ENCODE data around the gene RPS21. TPM values are rescaled to one million over a fixed set of nuclear protein-coding genes. Genes with fewer than 3 reads are reported as not detected.
A peak's percentile ranks its signal among the peaks of the same experiment; 100 is the strongest.

The RPS21 gene
- total RNA-seq, 6 donors from 2014 or later, result 94.6 to 1,381 (median 998) TPM

DNA sequence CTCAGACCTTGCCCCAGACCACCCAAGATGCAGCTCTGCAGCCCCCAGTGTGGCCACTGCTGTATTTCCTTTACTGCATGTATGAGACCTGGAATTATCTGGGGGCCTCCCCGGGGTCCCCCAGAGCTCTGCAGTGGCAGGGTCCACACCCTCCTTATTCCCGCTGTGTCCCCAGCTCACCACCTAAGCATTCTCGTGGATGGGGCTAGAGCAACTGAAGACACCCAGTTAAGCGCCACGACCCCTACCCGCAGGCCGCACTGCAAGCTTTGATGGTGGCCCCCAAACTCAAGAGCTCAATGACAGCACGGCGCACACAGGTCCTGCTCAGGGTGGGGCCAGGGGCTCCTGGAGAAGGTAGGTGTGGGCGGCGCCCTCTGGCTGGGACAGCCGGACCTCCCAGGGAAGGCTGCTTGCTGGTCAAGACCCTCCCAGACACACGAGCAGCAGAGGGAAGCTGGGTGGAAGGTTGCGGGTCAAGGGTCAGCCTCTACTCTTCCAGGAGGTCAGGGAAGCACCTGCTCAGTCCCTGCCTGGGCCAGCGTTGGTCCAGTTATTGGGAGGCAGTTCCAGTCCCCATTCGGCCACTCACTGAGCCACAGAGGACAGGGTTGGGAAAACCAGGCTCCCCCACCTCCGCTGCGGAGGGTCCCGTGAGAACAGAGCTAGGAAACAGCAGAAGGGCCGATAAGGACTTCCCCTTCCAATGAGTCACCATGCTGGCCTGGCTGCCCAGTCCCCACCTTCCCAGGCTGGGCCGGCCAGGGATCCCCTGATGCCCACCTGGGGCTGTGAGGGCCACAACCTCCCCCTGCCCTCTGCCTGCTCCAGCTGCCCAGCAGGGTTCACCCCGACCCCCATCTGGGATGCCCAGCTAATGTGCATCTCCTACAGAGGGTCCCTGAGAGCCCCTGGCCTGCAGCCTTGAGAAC lies 22.7 kb upstream of the RPS21 start:
- TF ChIP-seq POLR2A (IDR thresholded peaks at IDR 0.05), result no peak
- peak; percentile 14 to 31 for TF ChIP-seq POLR2AphosphoS5 (IDR thresholded peaks at IDR 0.05)
- TF ChIP-seq, protein P1, sequence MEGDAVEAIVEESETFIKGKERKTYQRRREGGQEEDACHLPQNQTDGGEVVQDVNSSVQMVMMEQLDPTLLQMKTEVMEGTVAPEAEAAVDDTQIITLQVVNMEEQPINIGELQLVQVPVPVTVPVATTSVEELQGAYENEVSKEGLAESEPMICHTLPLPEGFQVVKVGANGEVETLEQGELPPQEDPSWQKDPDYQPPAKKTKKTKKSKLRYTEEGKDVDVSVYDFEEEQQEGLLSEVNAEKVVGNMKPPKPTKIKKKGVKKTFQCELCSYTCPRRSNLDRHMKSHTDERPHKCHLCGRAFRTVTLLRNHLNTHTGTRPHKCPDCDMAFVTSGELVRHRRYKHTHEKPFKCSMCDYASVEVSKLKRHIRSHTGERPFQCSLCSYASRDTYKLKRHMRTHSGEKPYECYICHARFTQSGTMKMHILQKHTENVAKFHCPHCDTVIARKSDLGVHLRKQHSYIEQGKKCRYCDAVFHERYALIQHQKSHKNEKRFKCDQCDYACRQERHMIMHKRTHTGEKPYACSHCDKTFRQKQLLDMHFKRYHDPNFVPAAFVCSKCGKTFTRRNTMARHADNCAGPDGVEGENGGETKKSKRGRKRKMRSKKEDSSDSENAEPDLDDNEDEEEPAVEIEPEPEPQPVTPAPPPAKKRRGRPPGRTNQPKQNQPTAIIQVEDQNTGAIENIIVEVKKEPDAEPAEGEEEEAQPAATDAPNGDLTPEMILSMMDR (IDR thresholded peaks at IDR 0.05), result no peak
- TF ChIP-seq EP300 (IDR thresholded peaks at IDR 0.05), result peak in 2 of 4 donors; percentile 23 to 70
- peak; percentile 44 to 71 for DNase-seq
- H3K36me3 ChIP-seq, result peaks cover 0 to 10% (median 0%) of the 10 kb centered on the region in 4 donors
- ATAC-seq (ENCODE audit: low FRiP score in 2 of 2), result peak in 1 of 2 donors; percentile 0
- H3K27me3 ChIP-seq, result peaks cover 0 to 29% (median 2%) of the 10 kb centered on the region in 4 donors
- 58 to 89% methylated on average over 1 to 22 of the region's 22 CpGs for WGBS, 2 donors
- peaks cover 75 to 94% (median 88%) of the 10 kb centered on the region in 4 donors for H3K4me1 ChIP-seq
- H3K9me3 ChIP-seq, result no peaks in the 10 kb centered on the region
- H3K4me3 ChIP-seq, result peak overlapping the region; percentile 61 to 94 (median 90)
- peak overlapping the region; percentile 92 to 98 (median 95) for H3K27ac ChIP-seq

DNA sequence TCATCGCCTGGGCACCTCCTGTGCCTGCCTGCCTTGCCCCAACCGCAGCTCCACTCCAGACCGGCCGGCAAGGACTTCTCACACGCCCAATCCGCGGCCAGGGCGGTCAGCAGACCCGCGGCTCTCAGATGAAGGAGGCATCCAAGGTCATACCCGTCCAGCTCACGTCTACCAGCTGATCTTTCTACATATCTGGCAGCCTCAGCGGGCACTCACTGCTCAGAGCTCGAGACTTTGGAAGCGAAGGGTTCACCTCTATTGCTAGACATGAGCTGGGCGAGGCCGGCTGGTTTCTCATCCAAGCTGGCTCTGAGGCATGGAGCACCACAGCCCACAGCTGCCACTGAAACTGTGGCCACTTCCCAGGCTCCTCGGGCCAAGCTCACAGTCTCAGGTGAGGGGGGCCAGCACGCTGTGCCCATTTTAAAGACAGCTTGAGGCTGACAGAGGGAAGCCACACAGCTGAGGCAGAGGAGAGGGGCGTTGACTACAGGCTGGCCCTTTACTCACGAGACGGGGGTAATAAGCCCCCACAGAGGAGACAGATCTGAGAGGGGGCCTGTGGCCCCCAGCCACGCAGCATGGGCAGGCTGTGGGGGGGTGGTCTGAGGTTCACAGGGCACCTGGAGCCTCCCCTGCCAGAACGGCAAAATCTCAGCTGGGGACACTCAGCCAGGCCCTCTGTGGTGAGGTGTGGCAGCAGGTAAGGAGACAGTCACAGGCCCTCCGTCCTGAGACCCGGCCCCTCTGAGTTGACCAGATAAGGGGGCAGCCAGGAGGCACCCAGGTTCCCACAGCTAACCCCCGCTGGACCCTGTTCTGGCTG lies 21.8 kb upstream of the RPS21 start:
- peak overlapping the region; percentile 61 to 94 (median 90) for H3K4me3 ChIP-seq
- H3K27ac ChIP-seq, result peak overlapping the region; percentile 92 to 98 (median 95)
- peaks cover 77 to 97% (median 88%) of the 10 kb centered on the region in 4 donors for H3K4me1 ChIP-seq
- ATAC-seq (ENCODE audit: low FRiP score in 2 of 2) (peak; percentile 5 to 48), DNase-seq (peak; percentile 87 to 91)
- H3K36me3 ChIP-seq, result peaks cover 0 to 10% (median 0%) of the 10 kb centered on the region in 4 donors
- H3K27me3 ChIP-seq, result peaks cover 0 to 29% (median 2%) of the 10 kb centered on the region in 4 donors
- H3K9me3 ChIP-seq, result no peaks in the 10 kb centered on the region
- TF ChIP-seq, protein P1 (IDR thresholded peaks at IDR 0.05), result no peak
- TF ChIP-seq EP300 (IDR thresholded peaks at IDR 0.05) (no peak), POLR2A (IDR thresholded peaks at IDR 0.05) (peak in 2 of 4 donors; percentile 42 to 60), POLR2AphosphoS5 (IDR thresholded peaks at IDR 0.05) (peak in 1 of 2 donors; percentile 61)
- WGBS, 2 donors, result 32 to 55% methylated on average over 4 to 27 of the region's 27 CpGs

GRCh38 chr20:62365814-62366369 lies 21.0 kb upstream of the RPS21 start:
- H3K27me3 ChIP-seq, result peaks cover 0 to 29% (median 2%) of the 10 kb centered on the region in 4 donors
- peak overlapping the region; percentile 92 to 98 (median 95) for H3K27ac ChIP-seq
- peak overlapping the region; percentile 61 to 94 (median 90) for H3K4me3 ChIP-seq
- H3K36me3 ChIP-seq, result peaks cover 0 to 10% (median 0%) of the 10 kb centered on the region in 4 donors
- peak in 1 of 2 donors; percentile 40 for ATAC-seq (ENCODE audit: low FRiP score in 2 of 2)
- TF ChIP-seq, protein P1 (IDR thresholded peaks at IDR 0.05), result no peak
- TF ChIP-seq POLR2A (IDR thresholded peaks at IDR 0.05), result peak in 3 of 4 donors; percentile 15 to 27 (median 27)
- TF ChIP-seq EP300 (IDR thresholded peaks at IDR 0.05), result peak in 2 of 4 donors; percentile 13 to 42
- TF ChIP-seq POLR2AphosphoS5 (IDR thresholded peaks at IDR 0.05), result peak; percentile 18 to 38
- DNase-seq, result peak; percentile 81 to 84
- H3K9me3 ChIP-seq, result no peaks in the 10 kb centered on the region
- H3K4me1 ChIP-seq, result peaks cover 75 to 100% (median 91%) of the 10 kb centered on the region in 4 donors
- 32% methylated on average over 10 of the region's 10 CpGs; no CpG with 5 or more reads in 1 of the 2 donors for WGBS, 2 donors
